Gastrocnemius medialis (tissue), 4 donors: ENCODE results near the gene PSG2. TPM values are rescaled to one million over a fixed set of nuclear protein-coding genes. Genes with fewer than 3 reads are reported as not detected.
"Not testable (repeated sequence)": the region's sequence is repeated elsewhere in the genome, so short reads cannot be mapped to it uniquely, and the experiment has no call there.

Experiments
- ATAC-seq, 2 donors: fragments of 150-250 bp; one replicate each; pipeline ENCODE4 v1.9.1; 2016
- DNase-seq, 2 donors: peaks; one replicate each; pipeline ENCODE4 v3.0.0-alpha.2; 2019
- H3K27ac ChIP-seq, 4 donors: fragments of 200-600 bp; sonication (generic); 1 replicate in 1 of 4; 2 replicates in 3 of 4; pipeline ENCODE4 v1.5.1; 2016 to 2018; ENCODE audit warnings: mild to moderate bottlenecking in 2 of 4, moderate library complexity in 1 of 4
- H3K27me3 ChIP-seq, 3 donors: fragments of 200-600 bp; sonication (generic) in 2 of 3; 1 replicate in 1 of 3; 2 replicates in 2 of 3; pipeline versions ENCODE4 v1.5.1 to v1.6.0; 2016 to 2019; ENCODE audit warnings: mild to moderate bottlenecking in 1 of 3, moderate library complexity in 1 of 3
- H3K36me3 ChIP-seq, 2 donors: fragments of 200-600 bp; sonication (generic) in 1 of 2; one replicate each; pipeline ENCODE4 v1.5.1; 2017 to 2018
- H3K4me1 ChIP-seq, 2 donors: fragments of 200-600 bp; sonication (generic) in 1 of 2; one replicate each; pipeline ENCODE4 v1.5.1; 2016 to 2017; ENCODE audit warnings: mild to moderate bottlenecking in 2 of 2
- H3K4me3 ChIP-seq, 4 donors: fragments of 200-600 bp; sonication (generic) in 3 of 4; 1 replicate in 1 of 4; 2 replicates in 3 of 4; pipeline ENCODE4 v1.5.1; 2016 to 2019; ENCODE audit warnings: mild to moderate bottlenecking in 2 of 4
- H3K9me3 ChIP-seq, 3 donors: fragments of 200-600 bp; sonication (generic) in 2 of 3; 1 replicate in 1 of 3; 2 replicates in 2 of 3; pipeline ENCODE4 v1.5.1; 2016 to 2019
- CTCF ChIP-seq, 5 experiments: fragments of 450-650 bp in 3 of 5; fragments of 200-600 bp in 2 of 5; sonication (generic) in 2 of 5; IDR thresholded peaks in 4 of 5; conservative IDR thresholded peaks in 1 of 5; 1 replicate in 4 of 5; 2 replicates in 1 of 5; pipeline ENCODE4 v1.5.1; 2016 to 2019; ENCODE audit warnings: antibody characterized with exemption in 5 of 5, mild to moderate bottlenecking in 3 of 5, moderate library complexity in 3 of 5
- POLR2A ChIP-seq, 2 donors: fragments of 450-650 bp; IDR thresholded peaks; one replicate each; pipeline ENCODE4 v1.6.1; 2017; ENCODE audit warnings: antibody characterized with exemption in 2 of 2, mild to moderate bottlenecking in 2 of 2, moderate library complexity in 2 of 2
- in situ Hi-C, 4 donors: fragments of 200-750 bp; cut with MboI; loops; one replicate each; pipeline versions ENCODE4 v1.15.0 to v1.8.0; 2017; ENCODE audit warnings: low sequenced_read_pairs in 4 of 4
- intact Hi-C: fragments of 100-400 bp; cut with DNase I; formaldehyde crosslinking; loops from one replicate; pipeline ENCODE4 v1.15.1; 2023; ENCODE audit warnings: low total_unique reads
- total RNA-seq, 4 donors: library from RNA; depleted of rRNA; stranded (reverse); fragments of >200 nt; gene quantifications; one replicate each; pipeline versions ENCODE4 v1.1.0 to v1.2.3, GENCODE V29; 2016

PSG2 gene
- not detected for total RNA-seq

GRCh38 chr19:43082601-43083000, at the start of gene PSG2:
TSS of gene PSG2 (minus strand) at chr19:43082701. CDS start at chr19:43082569, 132 bp downstream.
- H3K9me3 ChIP-seq, H3K27me3 ChIP-seq, H3K27ac ChIP-seq, ATAC-seq, H3K36me3 ChIP-seq, H3K4me1 ChIP-seq, in situ Hi-C loops, DNase-seq, intact Hi-C loops, H3K4me3 ChIP-seq: not testable (repeated sequence)

GRCh38 chr19:43131281-43131842, 48.9 kb upstream of the PSG2 start:
- ATAC-seq, H3K4me3 ChIP-seq, in situ Hi-C loops, H3K36me3 ChIP-seq, H3K4me1 ChIP-seq, H3K9me3 ChIP-seq, DNase-seq, intact Hi-C loops, H3K27me3 ChIP-seq, H3K27ac ChIP-seq: not testable (repeated sequence)

GRCh38 chr19:43129197-43129596, 46.7 kb upstream of the PSG2 start:
- H3K27ac ChIP-seq, H3K36me3 ChIP-seq, H3K27me3 ChIP-seq, H3K9me3 ChIP-seq, DNase-seq, intact Hi-C loops, in situ Hi-C loops, H3K4me3 ChIP-seq, ATAC-seq, H3K4me1 ChIP-seq: not testable (repeated sequence)

- DNase-seq, H3K27me3 ChIP-seq, in situ Hi-C loops, H3K36me3 ChIP-seq, intact Hi-C loops, ATAC-seq, H3K4me3 ChIP-seq, H3K27ac ChIP-seq, H3K9me3 ChIP-seq, H3K4me1 ChIP-seq: not testable (repeated sequence)
These were observed 44.8 kb upstream of the PSG2 start for GRCh38 chr19:43127336-43127735.

- in situ Hi-C loops (no loop called here), intact Hi-C loops (no loop called here)
- H3K4me1 ChIP-seq, result no peaks in the 10 kb centered on the region
- H3K9me3 ChIP-seq, result no peaks in the 10 kb centered on the region
- H3K27ac ChIP-seq, result no peak overlapping the region
- H3K4me3 ChIP-seq, result no peak overlapping the region
- TF ChIP-seq POLR2A (IDR thresholded peaks at IDR 0.05) (no peak), CTCF (IDR thresholded peaks at IDR 0.05 in 4 of 5, conservative IDR thresholded peaks at IDR 0.05 in 1 of 5) (no peak)
- no peak for DNase-seq
- no peaks in the 10 kb centered on the region for H3K36me3 ChIP-seq
- no peaks in the 10 kb centered on the region for H3K27me3 ChIP-seq
- no peak for ATAC-seq
These were observed 44.2 kb upstream of the PSG2 start for GRCh38 chr19:43126720-43127119.

- Histone ChIP-seq H3K27ac (no peak overlapping the region), H3K27me3 (no peaks in the 10 kb centered on the region), H3K4me3 (no peak overlapping the region), H3K4me1 (no peaks in the 10 kb centered on the region), H3K36me3 (no peaks in the 10 kb centered on the region), H3K9me3 (no peaks in the 10 kb centered on the region)
- DNase-seq (no peak), ATAC-seq (no peak)
- TF ChIP-seq CTCF (IDR thresholded peaks at IDR 0.05 in 4 of 5, conservative IDR thresholded peaks at IDR 0.05 in 1 of 5) (no peak), POLR2A (IDR thresholded peaks at IDR 0.05) (no peak)
- in situ Hi-C loops (no loop called here), intact Hi-C loops (no loop called here)
These were observed 41.9 kb upstream of the PSG2 start for GRCh38 chr19:43124360-43124759.

GRCh38 chr19:43120433-43121026, 38.0 kb upstream of the PSG2 start:
- ATAC-seq, H3K4me3 ChIP-seq, in situ Hi-C loops, H3K36me3 ChIP-seq, H3K9me3 ChIP-seq, H3K27me3 ChIP-seq, intact Hi-C loops, H3K4me1 ChIP-seq, DNase-seq, H3K27ac ChIP-seq: not testable (repeated sequence)

- H3K4me1 ChIP-seq, DNase-seq, ATAC-seq, H3K27me3 ChIP-seq, in situ Hi-C loops, H3K36me3 ChIP-seq, H3K4me3 ChIP-seq, H3K27ac ChIP-seq, H3K9me3 ChIP-seq, intact Hi-C loops: not testable (repeated sequence)
These were observed 37.0 kb upstream of the PSG2 start for GRCh38 chr19:43119526-43119925.

- H3K9me3 ChIP-seq, H3K27ac ChIP-seq, H3K36me3 ChIP-seq, H3K4me3 ChIP-seq, H3K27me3 ChIP-seq, H3K4me1 ChIP-seq, ATAC-seq, DNase-seq, in situ Hi-C loops, intact Hi-C loops: not testable (repeated sequence)
These were observed 33.9 kb upstream of the PSG2 start for GRCh38 chr19:43116421-43116820.

GRCh38 chr19:43115548-43115947, 33.0 kb upstream of the PSG2 start:
- ATAC-seq, H3K27me3 ChIP-seq, H3K4me1 ChIP-seq, H3K27ac ChIP-seq, DNase-seq, H3K9me3 ChIP-seq, intact Hi-C loops, H3K4me3 ChIP-seq, H3K36me3 ChIP-seq, in situ Hi-C loops: not testable (repeated sequence)
